Fibroblast of skin of back (primary cell): ENCODE data around the gene MMP28.

Source experiments
- DNase-seq: peaks from one replicate; pipeline ENCODE4 v3.0.0-alpha.2; 2013

Gene MMP28

DNA sequence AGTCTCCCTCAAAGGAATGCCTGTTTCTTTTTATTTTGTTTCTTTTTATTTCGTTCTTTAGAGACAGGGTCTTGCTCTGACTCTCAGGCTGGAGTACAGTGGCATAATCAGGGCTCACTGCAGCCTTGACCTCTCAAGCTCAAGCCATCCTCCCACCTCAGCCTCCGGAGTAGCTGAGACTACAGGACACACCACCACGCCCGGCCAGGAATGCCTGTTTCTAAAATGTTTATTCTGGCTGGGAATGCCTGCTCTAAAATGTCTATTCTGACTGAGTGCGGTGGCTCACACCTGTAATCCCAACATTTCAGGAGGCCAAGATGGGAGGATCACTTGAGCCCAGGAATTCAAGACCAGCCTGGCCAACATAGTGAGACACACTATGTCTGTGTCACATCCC, 2.5 kb upstream of the MMP28 start:
- no peak for DNase-seq

- no peak for DNase-seq
Observed at GRCh38 chr17:35797370-35797769, 1.9 kb upstream of the MMP28 start.

DNA sequence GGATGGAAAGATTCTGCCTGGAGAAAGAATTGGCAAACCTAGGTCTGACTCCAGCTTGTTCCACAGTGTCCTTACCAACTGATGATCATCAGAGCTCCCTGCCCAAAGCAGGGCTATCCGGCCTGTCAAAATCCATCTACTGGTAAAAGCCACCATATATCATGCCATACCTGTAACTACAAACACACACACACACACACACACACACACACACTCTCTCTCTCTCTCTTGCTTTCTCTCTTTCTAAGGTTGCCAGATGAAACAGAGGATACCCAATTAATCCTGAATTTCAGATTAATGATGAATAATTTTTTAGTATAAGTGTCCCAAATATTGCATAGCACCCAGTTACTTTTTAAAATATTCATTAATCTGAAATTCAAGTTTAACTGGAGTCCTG, 1.5 kb upstream of the MMP28 start:
- no peak for DNase-seq

DNA sequence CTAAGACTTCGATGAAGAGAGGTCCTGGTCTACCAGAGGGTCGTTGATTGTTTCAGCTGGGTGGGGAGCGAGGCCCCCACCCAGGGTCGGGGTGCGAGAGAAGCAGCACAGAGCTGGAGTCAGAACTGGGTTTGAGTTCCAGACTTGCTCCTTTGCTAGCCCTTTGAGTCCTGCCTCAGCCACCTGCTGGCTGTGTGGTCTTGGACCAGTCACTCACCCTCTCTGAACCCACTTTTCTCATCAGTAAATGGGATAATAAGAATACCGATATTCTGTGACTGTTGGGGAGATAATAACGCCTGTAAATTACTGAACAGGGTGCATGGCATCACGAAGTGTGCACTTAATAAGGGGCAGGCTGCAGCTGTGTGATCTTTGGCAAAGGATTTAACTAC, 427 bp upstream of the MMP28 start:
- DNase-seq = no peak

DNA sequence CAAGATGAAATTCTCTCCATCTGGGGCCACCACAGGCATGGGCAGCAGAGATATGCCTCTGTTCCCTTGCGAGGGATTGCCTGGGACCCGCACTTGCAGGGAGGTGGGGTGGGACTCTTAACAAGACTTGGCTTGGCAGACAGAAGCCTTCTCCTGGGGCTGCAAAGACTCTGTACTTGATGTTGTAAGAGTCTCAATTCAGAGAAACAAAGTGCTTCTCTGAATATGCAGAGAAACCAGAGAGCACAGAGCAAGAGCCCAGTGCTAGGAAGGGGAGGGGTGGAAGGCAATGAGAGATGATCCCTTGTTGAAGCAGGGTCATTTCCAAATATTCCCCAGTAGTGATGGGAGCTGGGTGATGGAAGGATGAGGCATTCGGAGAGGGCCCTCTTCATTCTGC, 2.2 kb downstream of the MMP28 start:
- DNase-seq = no peak

DNA sequence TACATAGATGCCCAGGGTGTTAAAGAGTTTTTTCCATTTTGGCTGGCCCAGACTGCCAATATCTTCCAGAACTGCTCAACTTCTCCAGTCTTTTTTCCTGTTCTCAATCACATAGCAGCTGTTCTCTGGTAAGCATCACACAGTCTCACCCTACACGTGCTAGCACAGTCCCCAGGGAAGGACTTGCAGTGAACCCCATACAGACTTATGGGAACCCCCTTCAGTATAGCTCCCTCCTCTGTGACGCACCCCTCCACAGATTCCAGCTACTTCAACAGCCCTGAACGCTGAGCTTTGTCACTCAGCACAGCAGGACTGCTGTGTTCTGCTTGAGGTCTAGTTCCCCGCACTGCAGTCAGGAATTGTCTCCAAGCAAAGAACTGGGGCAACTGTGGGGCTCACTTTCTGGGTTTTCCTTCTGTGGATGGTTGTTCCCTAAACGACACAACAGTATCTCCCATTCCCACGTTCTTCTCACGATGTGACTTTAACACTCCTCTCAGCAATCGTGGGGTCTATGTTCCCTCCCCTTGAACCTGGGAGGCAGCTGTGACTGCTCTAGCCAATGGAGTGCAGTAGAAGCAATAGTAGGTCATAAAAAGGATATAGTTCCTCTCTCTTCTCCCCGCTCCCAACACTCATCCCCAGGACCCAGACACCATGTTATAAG, 3.6 kb downstream of the MMP28 start:
- no peak for DNase-seq

DNA sequence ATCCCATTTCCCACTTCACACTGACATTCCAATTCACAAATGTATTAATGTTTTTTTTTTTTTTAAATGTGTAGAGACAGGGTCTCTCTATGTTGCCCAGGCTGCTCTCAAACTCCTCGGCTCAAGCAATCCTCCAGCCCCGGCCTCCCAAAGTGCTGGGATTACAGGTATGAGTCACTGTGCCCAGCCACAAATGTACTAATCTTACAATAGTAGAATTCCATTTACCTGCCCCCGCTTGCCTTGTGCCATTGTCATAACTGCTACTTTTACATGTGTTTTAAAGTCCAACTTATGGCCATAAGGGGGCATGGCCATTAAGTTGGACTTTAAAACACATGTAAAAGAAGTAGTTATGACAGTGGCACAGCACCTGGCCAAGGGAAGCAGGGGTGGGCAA, 4.6 kb downstream of the MMP28 start:
- DNase-seq = no peak

DNA sequence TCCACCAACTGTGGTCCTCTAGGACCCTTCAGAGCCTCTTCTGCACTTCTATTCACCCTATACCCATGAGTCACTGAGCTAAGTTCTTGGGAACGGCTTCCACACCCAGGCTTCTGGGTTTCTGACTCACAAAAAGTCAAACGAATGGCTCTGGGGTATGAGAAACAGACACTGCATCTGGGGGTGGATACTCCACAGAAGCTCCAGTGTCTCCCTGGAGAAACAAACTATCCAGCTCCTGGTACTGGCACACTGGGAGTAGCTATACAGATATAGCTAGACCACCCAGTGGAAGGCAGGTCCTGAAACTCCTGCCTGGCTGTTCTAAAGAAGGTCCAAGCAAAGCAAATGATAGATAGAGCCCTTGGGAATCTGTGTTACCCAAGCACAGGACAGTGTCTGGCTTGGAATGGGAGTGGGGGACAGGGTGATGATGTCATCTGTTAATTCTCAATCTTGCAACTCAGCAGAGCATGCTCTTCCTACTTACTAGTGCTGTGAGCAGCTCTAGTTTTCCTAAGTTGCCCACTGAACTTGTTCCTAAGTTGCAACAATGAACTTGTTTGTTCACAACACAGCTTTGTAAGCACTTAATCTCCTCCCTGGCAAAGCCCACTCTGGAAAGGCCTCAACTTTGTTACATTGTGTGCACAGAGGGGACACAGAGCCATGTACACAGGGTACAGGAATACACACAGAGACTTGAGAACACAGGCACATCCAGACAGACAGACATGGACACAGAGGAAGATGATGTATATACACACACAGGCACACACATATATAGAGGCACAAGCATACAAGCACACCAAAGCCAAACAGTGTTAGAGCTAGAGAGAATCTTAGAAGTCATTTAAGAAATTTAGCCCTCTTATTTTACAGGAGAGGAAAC, 6.7 kb downstream of the MMP28 start:
- peak; percentile 93 for DNase-seq

DNA sequence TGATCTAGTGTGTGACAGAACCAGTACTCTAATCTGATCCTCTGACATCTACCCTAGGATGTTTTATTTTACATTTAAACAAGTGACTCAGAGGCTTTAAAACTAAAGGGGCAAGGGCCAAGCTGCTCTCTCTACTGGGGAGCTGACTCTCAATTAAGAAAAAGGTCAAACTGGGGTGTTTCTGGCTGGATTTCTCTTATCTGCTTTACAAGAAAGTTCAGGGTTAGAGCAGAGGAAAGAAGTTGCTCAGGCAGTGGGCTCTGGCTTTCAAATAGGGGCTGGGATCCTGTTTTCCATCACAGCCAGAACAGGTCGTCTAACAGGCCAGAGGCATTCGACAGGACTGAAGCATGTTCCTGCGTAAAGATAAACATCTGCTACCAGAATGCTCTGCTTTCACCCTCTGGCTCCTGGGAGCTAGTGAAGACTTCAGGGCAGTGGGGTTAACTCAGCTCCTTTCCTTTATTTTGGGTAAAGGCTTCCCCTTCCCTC, 8.5 kb downstream of the MMP28 start:
- DNase-seq = no peak

GRCh38 chr17:35784895-35785294, 10.5 kb downstream of the MMP28 start:
- no peak for DNase-seq

GRCh38 chr17:35780950-35781349, 14.5 kb downstream of the MMP28 start:
- no peak for DNase-seq

GRCh38 chr17:35778641-35779196, 16.7 kb downstream of the MMP28 start:
- no peak for DNase-seq

DNA sequence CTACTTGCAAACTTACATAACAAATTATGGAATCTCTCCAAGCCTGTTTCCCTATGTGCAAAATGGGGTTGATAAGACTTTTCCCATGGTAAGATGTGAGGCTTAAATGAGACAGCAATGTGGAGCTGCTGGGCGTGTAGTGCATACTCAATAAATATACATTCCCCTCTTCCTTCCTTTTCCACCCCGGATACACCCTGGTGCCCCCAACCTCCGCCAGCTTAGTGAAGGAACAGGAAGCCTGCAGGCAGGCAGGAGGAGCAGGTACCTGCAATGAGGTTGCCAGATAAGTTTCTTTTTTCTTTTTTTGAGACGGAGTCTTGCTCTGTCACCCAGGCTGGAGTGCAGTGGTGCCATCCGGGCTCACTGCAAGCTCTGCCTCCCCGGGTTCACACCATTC, 19.9 kb downstream of the MMP28 start:
- no peak for DNase-seq

DNA sequence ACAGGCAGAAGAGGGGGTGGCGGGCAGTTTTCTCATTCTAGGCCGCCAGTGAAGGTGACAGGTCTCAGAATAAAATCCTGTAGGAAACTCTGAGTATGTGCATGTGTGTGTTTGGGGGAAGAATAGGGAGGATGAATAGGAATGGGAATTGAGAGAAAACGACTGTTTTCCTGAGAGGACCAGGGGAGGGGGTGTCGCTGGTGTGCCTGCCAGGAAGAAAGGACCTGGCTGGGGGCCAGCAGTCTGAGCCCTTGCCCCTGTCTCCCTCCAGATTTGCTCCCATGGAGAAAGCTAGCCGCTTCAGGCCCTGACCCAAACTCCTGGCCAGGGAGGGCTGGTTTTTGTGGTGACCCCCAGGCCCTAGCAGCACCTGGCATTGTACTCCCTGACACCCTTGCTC, 20.4 kb downstream of the MMP28 start:
- no peak for DNase-seq

- DNase-seq = peak; percentile 71
Observed at GRCh38 chr17:35774499-35774898, 20.9 kb downstream of the MMP28 start.

DNA sequence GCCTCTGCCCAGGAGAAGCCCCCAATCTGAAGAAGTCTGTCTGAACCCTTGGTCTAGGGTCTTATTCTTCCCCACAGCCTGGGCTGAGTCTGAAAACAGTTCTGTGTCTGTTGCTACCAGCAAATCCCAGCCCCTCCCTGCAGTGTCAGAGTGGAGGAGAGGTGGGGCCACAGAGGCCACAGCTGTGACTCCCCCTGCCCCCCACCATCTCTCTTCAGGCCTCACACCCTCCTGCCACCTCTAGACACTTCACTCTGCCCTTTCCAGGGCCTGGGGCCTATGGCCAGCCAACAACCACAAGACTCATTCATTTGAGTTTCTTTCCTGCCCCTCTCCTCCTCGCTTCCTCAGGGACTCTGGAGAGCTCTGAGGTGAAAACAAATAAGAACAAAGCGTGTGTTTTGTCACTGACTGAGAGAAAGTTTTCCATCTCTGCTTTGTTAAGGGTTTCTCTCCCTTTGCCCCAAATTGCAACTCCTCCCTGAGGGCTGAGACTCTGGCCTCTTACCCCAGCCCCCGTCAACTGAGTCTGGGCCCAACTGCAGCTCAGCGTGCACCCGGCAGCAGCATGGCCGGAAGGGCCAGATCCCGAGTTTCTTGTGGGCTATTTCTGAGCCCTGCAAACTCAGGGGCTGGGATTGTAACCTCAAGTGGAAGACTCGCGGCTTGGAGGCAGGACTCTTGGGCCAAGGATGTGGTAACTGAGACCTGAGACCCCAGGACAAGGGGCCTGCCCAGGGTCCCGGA, 21.6 kb downstream of the MMP28 start:
- no peak for DNase-seq

GRCh38 chr17:35773129-35773528, 22.3 kb downstream of the MMP28 start:
- no peak for DNase-seq

DNA sequence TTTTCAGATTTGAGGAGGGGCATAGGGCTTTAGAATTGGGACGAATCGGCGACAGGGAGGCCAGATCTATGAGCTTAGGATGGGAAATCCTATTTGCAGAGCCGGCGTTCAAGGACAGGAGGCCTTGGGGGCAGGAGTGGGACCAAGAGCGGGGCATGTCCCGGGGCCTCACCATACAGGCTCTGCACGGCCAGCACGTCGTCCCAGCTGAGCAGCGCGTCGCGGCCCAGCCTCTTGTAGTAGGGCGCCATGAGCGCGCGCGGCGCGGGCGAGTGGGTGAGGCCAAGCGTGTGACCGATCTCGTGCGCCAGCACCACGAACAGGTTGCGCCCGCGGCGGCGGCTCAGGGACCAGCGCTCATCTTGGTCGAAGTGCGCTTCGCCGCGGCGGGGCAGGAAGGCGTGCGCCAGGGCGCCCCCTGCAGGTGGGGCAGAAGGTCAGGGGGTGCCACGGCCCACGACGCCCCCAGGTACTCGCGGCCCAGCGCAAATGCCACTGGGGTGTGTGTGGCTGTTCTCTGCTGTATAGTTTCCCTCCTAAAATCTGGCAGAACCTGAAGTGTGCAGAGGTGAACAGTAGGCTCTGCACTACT, 25.4 kb downstream of the MMP28 start:
- DNase-seq = no peak

- DNase-seq = no peak
Observed at GRCh38 chr17:35768797-35769196, 26.6 kb downstream of the MMP28 start.

- peak; percentile 45 for DNase-seq
Observed at GRCh38 chr17:35766903-35767510, 28.4 kb downstream of the MMP28 start.

DNA sequence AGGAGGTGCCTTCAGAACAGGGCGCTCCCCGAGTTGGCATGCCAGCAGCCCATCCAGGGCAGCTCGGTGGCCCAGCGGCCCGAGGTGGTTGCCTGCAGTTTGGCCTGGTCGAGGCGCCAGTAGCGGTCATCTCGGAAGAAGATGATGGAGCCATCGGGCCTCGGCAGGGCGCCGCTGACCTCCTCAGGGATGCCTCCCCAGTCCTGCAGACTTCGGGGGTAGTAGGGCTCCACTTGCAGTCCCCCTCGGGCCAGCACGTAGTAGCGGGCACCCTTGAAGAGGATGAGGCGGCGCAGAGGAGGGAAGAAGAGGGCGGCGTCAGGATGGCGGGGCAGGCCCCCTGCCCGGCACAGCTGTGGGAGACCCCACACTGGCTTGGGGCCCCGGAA, 29.0 kb downstream of the MMP28 start:
- no peak for DNase-seq
